ENCODE measurements around the gene CLCN7.

GRCh38 chr16:1403733-1404132, 71.1 kb downstream of the CLCN7 start:
- TF ChIP-seq EP300 (IDR thresholded peaks at IDR 0.05): no peak
- TF ChIP-seq, protein P1, sequence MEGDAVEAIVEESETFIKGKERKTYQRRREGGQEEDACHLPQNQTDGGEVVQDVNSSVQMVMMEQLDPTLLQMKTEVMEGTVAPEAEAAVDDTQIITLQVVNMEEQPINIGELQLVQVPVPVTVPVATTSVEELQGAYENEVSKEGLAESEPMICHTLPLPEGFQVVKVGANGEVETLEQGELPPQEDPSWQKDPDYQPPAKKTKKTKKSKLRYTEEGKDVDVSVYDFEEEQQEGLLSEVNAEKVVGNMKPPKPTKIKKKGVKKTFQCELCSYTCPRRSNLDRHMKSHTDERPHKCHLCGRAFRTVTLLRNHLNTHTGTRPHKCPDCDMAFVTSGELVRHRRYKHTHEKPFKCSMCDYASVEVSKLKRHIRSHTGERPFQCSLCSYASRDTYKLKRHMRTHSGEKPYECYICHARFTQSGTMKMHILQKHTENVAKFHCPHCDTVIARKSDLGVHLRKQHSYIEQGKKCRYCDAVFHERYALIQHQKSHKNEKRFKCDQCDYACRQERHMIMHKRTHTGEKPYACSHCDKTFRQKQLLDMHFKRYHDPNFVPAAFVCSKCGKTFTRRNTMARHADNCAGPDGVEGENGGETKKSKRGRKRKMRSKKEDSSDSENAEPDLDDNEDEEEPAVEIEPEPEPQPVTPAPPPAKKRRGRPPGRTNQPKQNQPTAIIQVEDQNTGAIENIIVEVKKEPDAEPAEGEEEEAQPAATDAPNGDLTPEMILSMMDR (IDR thresholded peaks at IDR 0.05): no peak

Data from ovary (tissue), 3 donors.